K562 (cell line): ENCODE results near the gene ID2. TPM values are rescaled to one million over a fixed set of nuclear protein-coding genes. Genes with fewer than 3 reads are reported as not detected.

Experiments
- BCOR ChIP-seq: fragments of 450-650 bp; IDR thresholded peaks from 2 replicates; pipeline ENCODE4 v1.6.1; 2016
- CC2D1A ChIP-seq: fragments of 450-650 bp; IDR thresholded peaks from 2 replicates; pipeline ENCODE4 v1.6.1; 2017; ENCODE audit warnings: mild to moderate bottlenecking
- CSDE1 ChIP-seq, 2 experiments: fragments of 450-650 bp; IDR thresholded peaks; 2 replicates each; pipeline ENCODE4 v1.6.1; 2016; ENCODE audit warnings: mild to moderate bottlenecking in 1 of 2
- CTBP1 ChIP-seq: fragments of 450-650 bp; IDR thresholded peaks from 2 replicates; pipeline ENCODE4 v1.6.1; 2016; ENCODE audit warnings: borderline replicate concordance
- E4F1 ChIP-seq: fragments of 250-450 bp; sonication (Bioruptor Pico); IDR thresholded peaks from 2 replicates; pipeline ENCODE4 v1.5.0; 2021; ENCODE audit warnings: mild to moderate bottlenecking, borderline replicate concordance
- ILF3 ChIP-seq: fragments of 450-650 bp; IDR thresholded peaks from 2 replicates; pipeline ENCODE4 v1.6.1; 2018; ENCODE audit warnings: antibody characterized with exemption, mild to moderate bottlenecking, moderate library complexity, borderline replicate concordance
- POLR2AphosphoS5 ChIP-seq: IDR thresholded peaks from 2 replicates; pipeline ENCODE4 v1.6.1; 2011; ENCODE audit warnings: mild to moderate bottlenecking, low read depth, low read length, moderate library complexity; ENCODE audit not compliant: control insufficient read depth, insufficient read depth
- PTBP1 ChIP-seq: fragments of 200-400 bp; formaldehyde crosslinking; IDR thresholded peaks from 2 replicates; pipeline ENCODE4 v1.6.1; 2017; ENCODE audit warnings: low read depth, low read length
- RERE ChIP-seq: sonication (generic); formaldehyde crosslinking; IDR thresholded peaks from 2 replicates; pipeline ENCODE4 v1.8.0; 2023; ENCODE audit warnings: missing genetic modification reagents, mild to moderate bottlenecking, borderline replicate concordance
- SREBF1 ChIP-seq: fragments of 150-350 bp; IDR thresholded peaks from 2 replicates; pipeline ENCODE4 v1.6.1; 2014; ENCODE audit warnings: antibody characterized with exemption, low read depth, low read length, borderline replicate concordance
- TAF1 ChIP-seq: IDR thresholded peaks from 2 replicates; pipeline ENCODE4 v1.6.1; 2011; ENCODE audit warnings: mild to moderate bottlenecking, low read length, moderate library complexity; ENCODE audit not compliant: insufficient read depth, control insufficient read depth, severe bottlenecking; ENCODE audit errors: extremely low read depth
- TAF15 ChIP-seq: fragments of 200-400 bp; formaldehyde crosslinking; IDR thresholded peaks from 2 replicates; pipeline ENCODE4 v1.6.1; 2017; ENCODE audit warnings: mild to moderate bottlenecking, low read depth, low read length, moderate library complexity
- ZNF830 ChIP-seq: fragments of 250-450 bp; sonication (Bioruptor Pico); IDR thresholded peaks from 2 replicates; pipeline ENCODE4 v1.5.0; 2021; ENCODE audit warnings: mild to moderate bottlenecking
- polyA plus RNA-seq, 8 experiments: library from polyadenylated mRNA; depleted of rRNA in 4 of 8; stranded (reverse) in 5 of 8; unstranded in 3 of 8; fragments of >200 nt; fragmentation: Nextera tagmentation in 2 of 8; fragmentation: Illumina TruSeq in 1 of 8; extraction: Ambion mirVana in 2 of 8; extraction: Trizol in 1 of 8; gene quantifications; 2 replicates each; pipeline versions ENCODE4 v1.2.1 to v1.2.3, GENCODE V29; 2011 to 2014; ENCODE audit warnings: inconsistent platforms in 1 of 8, missing spikeins in 1 of 8
- total RNA-seq, 7 experiments: library from RNA; depleted of rRNA in 6 of 7; stranded (reverse); fragments of >200 nt in 6 of 7; fragmentation: Illumina TruSeq in 2 of 7; extraction: Trizol in 2 of 7; gene quantifications; 2 replicates each; pipeline versions ENCODE4 v1.2.1 to v1.2.3, GENCODE V29; 2011 to 2021; ENCODE audit warnings: low replicate concordance in 1 of 7
- TF ChIP-seq, protein P1 (sequence below): fragments of 450-650 bp; IDR thresholded peaks from 2 replicates; pipeline ENCODE4 v1.6.1; 2018; ENCODE audit not compliant: partially characterized antibody

The ID2 gene
- total and polyA plus RNA-seq, 9 of the 15 experiments (the other 6 are each of a cell fraction or from before 2014, with no cell fraction given) = 8.0 to 35.7 (median 16.6) TPM

GRCh38 chr2:8680822-8681760, 765 bp upstream of the ID2 start (continued):
- TF ChIP-seq, protein P1, sequence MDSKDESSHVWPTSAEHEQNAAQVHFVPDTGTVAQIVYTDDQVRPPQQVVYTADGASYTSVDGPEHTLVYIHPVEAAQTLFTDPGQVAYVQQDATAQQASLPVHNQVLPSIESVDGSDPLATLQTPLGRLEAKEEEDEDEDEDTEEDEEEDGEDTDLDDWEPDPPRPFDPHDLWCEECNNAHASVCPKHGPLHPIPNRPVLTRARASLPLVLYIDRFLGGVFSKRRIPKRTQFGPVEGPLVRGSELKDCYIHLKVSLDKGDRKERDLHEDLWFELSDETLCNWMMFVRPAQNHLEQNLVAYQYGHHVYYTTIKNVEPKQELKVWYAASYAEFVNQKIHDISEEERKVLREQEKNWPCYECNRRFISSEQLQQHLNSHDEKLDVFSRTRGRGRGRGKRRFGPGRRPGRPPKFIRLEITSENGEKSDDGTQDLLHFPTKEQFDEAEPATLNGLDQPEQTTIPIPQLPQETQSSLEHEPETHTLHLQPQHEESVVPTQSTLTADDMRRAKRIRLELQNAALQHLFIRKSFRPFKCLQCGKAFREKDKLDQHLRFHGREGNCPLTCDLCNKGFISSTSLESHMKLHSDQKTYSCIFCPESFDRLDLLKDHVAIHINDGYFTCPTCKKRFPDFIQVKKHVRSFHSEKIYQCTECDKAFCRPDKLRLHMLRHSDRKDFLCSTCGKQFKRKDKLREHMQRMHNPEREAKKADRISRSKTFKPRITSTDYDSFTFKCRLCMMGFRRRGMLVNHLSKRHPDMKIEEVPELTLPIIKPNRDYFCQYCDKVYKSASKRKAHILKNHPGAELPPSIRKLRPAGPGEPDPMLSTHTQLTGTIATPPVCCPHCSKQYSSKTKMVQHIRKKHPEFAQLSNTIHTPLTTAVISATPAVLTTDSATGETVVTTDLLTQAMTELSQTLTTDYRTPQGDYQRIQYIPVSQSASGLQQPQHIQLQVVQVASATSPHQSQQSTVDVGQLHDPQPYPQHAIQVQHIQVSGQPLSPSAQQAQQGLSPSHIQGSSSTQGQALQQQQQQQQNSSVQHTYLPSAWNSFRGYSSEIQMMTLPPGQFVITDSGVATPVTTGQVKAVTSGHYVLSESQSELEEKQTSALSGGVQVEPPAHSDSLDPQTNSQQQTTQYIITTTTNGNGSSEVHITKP = peak; percentile 92
- TF ChIP-seq CSDE1 (IDR thresholded peaks at IDR 0.05) (no peak), E4F1 (CRISPR knock-in tag) (no peak), ILF3 (no peak), ZNF830 (no peak), CC2D1A (no peak), TAF1 (no peak), PTBP1 (no peak), TAF15 (no peak), BCOR (peak; percentile 61), POLR2AphosphoS5 (no peak), RERE (no peak), SREBF1 (no peak), CTBP1 (no peak; the same call in 1 of the 2 replicates)
